ENCODE measurements around the gene TGIF1. TPM values are rescaled to one million over a fixed set of nuclear protein-coding genes. Genes with fewer than 3 reads are reported as not detected.

The TGIF1 gene
- total RNA-seq, 2 experiments from 2014 or later: 54.6 to 55.4 TPM

DNA sequence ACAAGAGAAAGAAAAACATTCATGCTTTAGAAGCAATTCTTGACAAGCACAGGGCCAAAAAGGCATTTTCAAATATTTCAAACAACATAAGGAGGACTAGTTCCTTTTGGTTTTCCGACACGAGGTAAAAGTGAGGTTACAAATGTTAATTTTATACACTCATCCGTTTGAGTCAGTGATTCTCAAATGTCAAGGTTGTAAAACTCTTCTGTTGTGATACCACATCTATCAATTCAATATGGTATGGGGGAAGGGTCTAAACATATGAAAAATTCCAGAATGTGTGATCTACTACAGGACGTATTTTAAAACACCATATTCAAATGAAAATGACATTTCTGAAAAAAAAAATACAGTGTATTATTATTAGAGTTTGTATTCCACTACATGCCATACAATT is 52.7 kb downstream of the TGIF1 start:
- ATAC-seq (ENCODE audit: poor library complexity): no peak
- no peak overlapping the region for H3K27ac ChIP-seq (ENCODE audit: low read depth in 1 of 2, low read length in 2 of 2)

GRCh38 chr18:3504637-3505036 is 54.7 kb downstream of the TGIF1 start:
- peaks cover 2% of the 10 kb centered on the region for H3K4me1 ChIP-seq (ENCODE audit: insufficient read depth, low read length)
- no peak overlapping the region for H3K27ac ChIP-seq (ENCODE audit: low read depth in 1 of 2, low read length in 2 of 2)
- no peaks in the 10 kb centered on the region for H3K36me3 ChIP-seq (ENCODE audit: insufficient read depth, low read length)
- DNase-seq (no peak), ATAC-seq (ENCODE audit: poor library complexity) (no peak)
- Mint-ChIP-seq H3K4me3 (no peak overlapping the region), H3K27ac (no peak overlapping the region), H3K27me3 (peaks cover 22% of the 10 kb centered on the region), H3K4me1 (ENCODE audit: low read depth) (peaks cover 5% of the 10 kb centered on the region), H3K9me3 (no peaks in the 10 kb centered on the region), H3K36me3 (ENCODE audit: low read depth) (no peaks in the 10 kb centered on the region)
- CTCF ChIA-PET: no interaction called here
- H3K27me3 ChIP-seq (ENCODE audit: control insufficient read depth in 1 of 2, insufficient read depth in 2 of 2, low read length in 2 of 2): peaks cover 9 to 18% of the 10 kb centered on the region in 2 experiments
- POLR2A ChIA-PET: interaction anchor here (1.0 kb wide), 1 partner anchor 8 kb away, joined by 3 read pairs; no protein-coding TSS in a partner anchor
- H3K9me3 ChIP-seq (ENCODE audit: control insufficient read depth in 1 of 2, insufficient read depth in 1 of 2, low read length in 2 of 2): no peaks in the 10 kb centered on the region
- no peak for TF ChIP-seq CTCF (IDR thresholded peaks at IDR 0.05)
- intact Hi-C loops (cut with DNase I, micrococcal nuclease): no loop called here
- no peak overlapping the region for H3K4me3 ChIP-seq (ENCODE audit: low read length)

More for the DNA sequence above, 52.7 kb downstream of the TGIF1 start:
- peaks cover 22 to 31% of the 10 kb centered on the region in 2 experiments for H3K27me3 ChIP-seq (ENCODE audit: control insufficient read depth in 1 of 2, insufficient read depth in 2 of 2, low read length in 2 of 2)
- H3K36me3 ChIP-seq (ENCODE audit: insufficient read depth, low read length): no peaks in the 10 kb centered on the region
- no peak for TF ChIP-seq CTCF (IDR thresholded peaks at IDR 0.05)
- intact Hi-C loops (cut with DNase I, micrococcal nuclease): no loop called here
- H3K4me3 ChIP-seq (ENCODE audit: low read length): no peak overlapping the region
- Mint-ChIP-seq H3K4me1 (ENCODE audit: low read depth) (peaks cover 15% of the 10 kb centered on the region), H3K4me3 (no peak overlapping the region), H3K27me3 (peaks cover 39% of the 10 kb centered on the region), H3K9me3 (no peaks in the 10 kb centered on the region), H3K27ac (no peak overlapping the region), H3K36me3 (ENCODE audit: low read depth) (no peaks in the 10 kb centered on the region)
- no peaks in the 10 kb centered on the region for H3K9me3 ChIP-seq (ENCODE audit: control insufficient read depth in 1 of 2, insufficient read depth in 1 of 2, low read length in 2 of 2)
- no peak for DNase-seq
- POLR2A ChIA-PET: no interaction called here
- CTCF ChIA-PET: interaction anchor here (1.0 kb wide), 1 partner anchor 25 kb away, joined by 3 read pairs; no protein-coding TSS in a partner anchor
- peaks cover 6% of the 10 kb centered on the region for H3K4me1 ChIP-seq (ENCODE audit: insufficient read depth, low read length)

DNA sequence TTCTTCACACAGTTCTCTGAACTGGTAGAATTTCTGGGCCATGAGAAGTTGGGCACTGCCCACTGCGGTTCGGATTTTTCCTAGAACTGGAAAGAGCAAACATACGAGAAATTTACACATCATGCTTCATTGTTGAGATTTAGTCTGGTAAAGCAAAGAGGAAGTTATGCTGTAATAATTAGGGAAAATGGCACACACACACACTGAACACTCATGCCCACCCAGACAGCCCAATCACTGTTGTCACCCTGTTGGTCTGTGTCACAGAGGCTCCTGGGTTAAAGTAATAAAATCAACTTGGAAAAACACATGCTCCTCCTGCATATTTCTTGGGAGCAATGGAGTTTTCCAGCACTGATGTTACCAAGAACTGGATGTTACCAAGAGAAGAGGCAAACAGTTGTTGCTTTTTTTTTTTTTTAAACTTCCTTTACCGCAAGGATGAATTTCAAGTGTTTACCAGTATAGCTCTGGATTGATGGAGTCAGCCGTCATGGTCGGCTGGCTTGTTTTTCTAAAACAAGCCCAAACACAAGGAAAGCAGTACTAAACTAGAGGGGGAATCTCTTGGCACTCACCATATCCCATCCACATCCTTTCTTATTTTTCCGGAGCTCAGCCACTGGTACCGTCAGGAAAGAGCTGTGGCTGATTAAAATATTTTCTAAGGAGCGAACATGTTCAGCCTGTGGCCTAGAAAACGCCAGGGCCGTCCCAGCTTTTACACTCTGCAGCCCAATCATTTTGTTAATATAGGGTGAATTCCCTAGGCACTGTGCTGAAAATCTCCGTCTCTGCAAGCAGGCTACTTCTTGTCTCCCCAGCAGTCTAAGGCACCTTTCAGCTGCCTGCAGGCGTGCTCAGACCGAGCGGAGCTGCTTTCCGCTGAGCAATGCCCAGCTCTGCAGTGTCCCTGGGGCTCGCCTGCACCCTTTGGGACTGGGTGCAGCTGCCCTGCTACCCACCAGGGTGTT is 58.9 kb downstream of the TGIF1 start:
- Mint-ChIP-seq H3K36me3 (ENCODE audit: low read depth) (no peaks in the 10 kb centered on the region), H3K9me3 (no peaks in the 10 kb centered on the region), H3K27me3 (no peaks in the 10 kb centered on the region), H3K4me1 (ENCODE audit: low read depth) (no peaks in the 10 kb centered on the region), H3K4me3 (no peak overlapping the region), H3K27ac (no peak overlapping the region)
- Histone ChIP-seq H3K27ac (ENCODE audit: low read depth in 1 of 2, low read length in 2 of 2) (no peak overlapping the region), H3K4me1 (ENCODE audit: insufficient read depth, low read length) (no peaks in the 10 kb centered on the region), H3K4me3 (ENCODE audit: low read length) (no peak overlapping the region), H3K27me3 (ENCODE audit: control insufficient read depth in 1 of 2, insufficient read depth in 2 of 2, low read length in 2 of 2) (no peaks in the 10 kb centered on the region), H3K36me3 (ENCODE audit: insufficient read depth, low read length) (no peaks in the 10 kb centered on the region), H3K9me3 (ENCODE audit: control insufficient read depth in 1 of 2, insufficient read depth in 1 of 2, low read length in 2 of 2) (no peaks in the 10 kb centered on the region)
- intact Hi-C loops (cut with DNase I, micrococcal nuclease): no loop called here
- ChIA-PET POLR2A (no interaction called here), CTCF (no interaction called here)
- TF ChIP-seq CTCF (IDR thresholded peaks at IDR 0.05): no peak
- ATAC-seq (ENCODE audit: poor library complexity) (no peak), DNase-seq (no peak)

Other genes with a start within 250 kb of the TGIF1 start
- gene MYOM1, start 230.2 kb upstream of the TGIF1 start, total RNA-seq: 1 to 10 TPM in 1 of 2 experiments, under 1 TPM in 1; 0.74 to 1.5 TPM
- 100 to 1,000 TPM; 188 to 190 TPM for gene MYL12A, start 202.4 kb upstream of the TGIF1 start, total RNA-seq
- gene MYL12B, start 188.0 kb upstream of the TGIF1 start, total RNA-seq: 100 to 1,000 TPM; 128 to 133 TPM